Stimulated activated CD8-positive, alpha-beta memory T cell treated with anti-CD3 and anti-CD28 coated beads, Interleukin-12 subunit alpha, Interleukin-12 subunit beta, amount 100 ng/mL, for 4 hours (primary cell): ENCODE results near the gene FAM162B.
"Not testable (repeated sequence)": the region's sequence is repeated elsewhere in the genome, so short reads cannot be mapped to it uniquely, and the experiment has no call there.

Experiments
- DNase-seq: peaks from one replicate; pipeline ENCODE4 v3.0.0-alpha.2; 2020; ENCODE audit warnings: low read depth

FAM162B gene

DNA sequence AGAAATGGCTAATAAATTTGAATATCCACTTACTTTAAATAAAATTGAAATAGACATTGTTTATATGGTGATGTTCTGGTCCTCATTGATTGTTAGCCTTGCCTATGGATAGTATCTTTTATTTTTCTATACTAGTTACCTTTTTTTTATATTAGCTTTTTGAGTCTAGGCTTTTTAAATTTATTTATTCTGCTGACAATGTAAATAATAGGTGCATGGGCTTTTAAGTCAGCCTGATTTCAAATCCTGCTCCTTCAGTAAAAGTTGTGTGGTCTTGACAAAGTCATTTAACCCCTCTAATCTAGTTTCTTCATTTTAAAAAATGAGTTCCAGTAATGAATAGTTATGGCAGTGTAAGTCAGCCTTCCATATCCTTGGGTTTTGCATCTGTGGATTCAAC is 38.6 kb downstream of the FAM162B start:
- no peak for DNase-seq

DNA sequence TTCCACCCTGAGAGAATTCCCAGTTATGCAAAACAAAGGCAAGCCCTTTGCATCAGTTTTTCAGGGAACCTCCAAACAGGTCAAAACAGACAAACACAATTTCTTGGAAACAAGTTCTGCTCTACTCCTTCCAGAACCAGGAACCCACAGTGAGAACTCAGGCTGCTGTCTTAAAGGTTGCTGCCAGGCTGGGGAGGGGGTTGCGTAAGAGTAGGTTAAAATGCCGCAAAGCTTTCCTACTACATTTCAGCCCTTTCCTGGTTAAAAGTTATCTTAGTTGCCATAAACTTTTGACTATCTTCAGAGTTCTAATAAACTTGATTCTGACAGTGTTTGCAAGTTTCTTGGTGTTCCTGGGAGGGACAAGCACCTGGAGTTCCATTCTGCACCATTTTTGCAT is 50.8 kb downstream of the FAM162B start:
- no peak for DNase-seq

DNA sequence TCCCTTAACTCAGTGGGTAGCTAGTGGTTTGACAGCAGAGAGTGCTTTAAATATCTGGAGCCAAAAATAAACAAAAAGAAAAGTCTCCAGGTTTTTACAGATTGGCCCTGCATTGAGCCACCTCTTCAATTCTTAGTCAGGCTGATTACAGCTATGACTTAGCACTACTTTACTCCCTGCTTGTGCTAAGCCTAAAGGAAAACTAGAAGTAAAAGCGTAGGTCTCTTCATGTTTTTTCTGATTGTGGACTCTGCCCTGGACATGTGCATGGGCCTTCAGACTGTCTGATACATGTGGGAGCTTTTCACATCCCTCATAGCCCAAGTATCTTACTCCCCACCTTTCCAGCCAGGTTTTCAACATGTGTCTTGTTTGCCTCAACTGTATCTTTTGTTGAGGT is 51.2 kb downstream of the FAM162B start:
- no peak for DNase-seq

DNA sequence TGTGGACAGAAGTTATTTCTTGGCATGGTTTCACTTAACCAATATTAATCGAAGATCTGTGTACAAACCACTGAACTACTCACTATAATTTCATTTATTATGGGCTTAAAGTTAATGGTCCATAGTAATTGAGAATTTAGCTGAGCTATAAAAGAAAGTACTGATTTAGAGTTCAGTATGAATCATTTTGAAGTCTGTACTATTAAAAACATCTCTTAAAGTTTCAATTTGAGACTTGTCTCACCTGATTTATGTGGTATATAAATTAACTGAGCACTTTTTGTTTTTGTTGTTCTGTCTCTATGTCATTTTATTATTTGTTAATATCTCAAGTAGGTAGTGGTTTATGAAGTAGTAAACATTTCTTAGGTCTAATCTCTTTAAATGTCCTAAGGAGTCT is 59.6 kb downstream of the FAM162B start:
- DNase-seq, result no peak

DNA sequence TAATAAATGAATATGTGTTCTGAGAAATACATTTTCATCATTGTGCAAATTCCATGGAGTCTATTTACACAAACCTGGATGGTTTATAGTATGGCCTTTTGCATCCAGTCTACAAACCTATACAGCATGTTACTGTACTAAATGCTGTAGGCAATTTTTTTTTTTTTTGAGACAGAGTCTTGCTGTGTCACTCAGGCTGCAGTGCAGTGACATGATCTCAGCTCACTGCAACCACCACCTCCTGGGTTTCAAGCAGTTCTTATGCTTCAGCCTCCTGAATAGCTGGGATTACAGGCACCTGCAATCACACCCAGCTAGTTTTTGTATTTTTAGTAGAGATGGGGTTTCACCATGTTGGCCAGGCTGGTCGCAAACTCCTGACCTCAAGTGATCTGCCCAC is 61.6 kb downstream of the FAM162B start:
- DNase-seq, result not testable (repeated sequence)
